HepG2 (cell line): ENCODE measurements around the gene MPC1. TPM values are rescaled to one million over a fixed set of nuclear protein-coding genes. Genes with fewer than 3 reads are reported as not detected.
"Not testable (repeated sequence)": the region's sequence is repeated elsewhere in the genome, so short reads cannot be mapped to it uniquely, and the experiment has no call there.

Experiments used
- ATAC-seq: fragments of 200-7000 bp; cut with Tn5 transposase; 3 replicates; pipeline ENCODE4 v1.9.1; 2020; ENCODE audit warnings: mild to moderate bottlenecking, moderate library complexity
- BruUV-seq: library from RNA; stranded (reverse); fragments of 400-500 nt; replicated peaks from 2 replicates; lab custom pipeline; 2021; lab: Mats Ljungman, UMichigan
- CTCF ChIA-PET: fragments of 300-600 bp; formaldehyde crosslinking; extraction: SDS; loops from one replicate; lab custom pipeline; 2021; ENCODE audit warnings: low total read pairs, inconsistent platforms, low intra/inter-chr PET ratio; lab: Yijun Ruan, JAX
- POLR2A ChIA-PET: fragments of 350-600 bp; sonication (Branson Sonifier 250); formaldehyde crosslinking; loops from one replicate; lab custom pipeline; 2020; ENCODE audit warnings: antibody characterized with exemption, inconsistent platforms; lab: Yijun Ruan, JAX
- DNase-seq: peaks from one replicate; pipeline ENCODE4 v3.0.0-alpha.2; 2015; ENCODE audit warnings: low spot score
- FAIRE-seq: peaks from 3 replicates; lab custom pipeline; 2011; peaks lifted over from hg19 to GRCh38; lab: Jason Lieb, UNC
- H2AFZ ChIP-seq: one replicate; pipeline ENCODE4 v1.6.1; 2011; ENCODE audit warnings: low read length, inconsistent platforms
- H3K27ac ChIP-seq: fragments of 300-600 bp; 3 replicates; pipeline ENCODE4 v1.8.0; 2011; ENCODE audit warnings: mixed run types, mild to moderate bottlenecking, mixed read lengths, low read length, inconsistent platforms; ENCODE audit not compliant: insufficient read depth; ENCODE audit errors: extremely low read length
- H3K27me3 ChIP-seq, 2 experiments: fragments of 200-600 bp in 1 of 2; 2 replicates in 1 of 2; 3 replicates in 1 of 2; pipeline versions ENCODE4 v1.6.0 to v1.8.0; 2011; ENCODE audit warnings: low read length in 2 of 2, mild to moderate bottlenecking in 2 of 2, moderate library complexity in 2 of 2, inconsistent platforms in 1 of 2; ENCODE audit not compliant: insufficient read depth in 2 of 2, control insufficient read depth in 1 of 2
- H3K36me3 ChIP-seq, 2 experiments: fragments of 200-600 bp in 1 of 2; replicated peaks in 1 of 2; 2 replicates in 1 of 2; 3 replicates in 1 of 2; pipeline versions ENCODE4 v1.5.1 to v1.8.0; 2011; ENCODE audit warnings: low read length in 2 of 2, inconsistent platforms in 1 of 2; ENCODE audit not compliant: insufficient read depth in 2 of 2, control insufficient read depth in 1 of 2
- H3K4me1 ChIP-seq: 2 replicates; pipeline ENCODE4 v1.5.1; 2012; ENCODE audit warnings: low read length, inconsistent platforms; ENCODE audit not compliant: insufficient read depth
- H3K4me2 ChIP-seq: 2 replicates; pipeline ENCODE4 v1.6.0; 2011; ENCODE audit warnings: low read depth, low read length, inconsistent platforms
- H3K4me3 ChIP-seq, 3 experiments: fragments of 200-600 bp in 1 of 3; sonication (generic), shearing (Covaris generic) in 1 of 3; replicated peaks in 1 of 3; 2 replicates each; pipeline ENCODE4 v1.5.1; 2011 to 2016; ENCODE audit warnings: low read length in 3 of 3, inconsistent platforms in 2 of 3, low read depth in 2 of 3, mild to moderate bottlenecking in 2 of 3, control low read depth in 1 of 3, mixed read lengths in 1 of 3; ENCODE audit not compliant: insufficient read depth in 1 of 3
- H3K79me2 ChIP-seq: one replicate; pipeline ENCODE4 v1.6.1; 2011; ENCODE audit warnings: low read length, inconsistent platforms; ENCODE audit not compliant: insufficient read depth
- H3K9ac ChIP-seq: 2 replicates; pipeline ENCODE4 v1.6.0; 2011; ENCODE audit warnings: mild to moderate bottlenecking, low read depth, low read length, inconsistent platforms; ENCODE audit not compliant: insufficient read depth
- H3K9me3 ChIP-seq: 2 replicates; pipeline ENCODE4 v1.5.1; 2012; ENCODE audit warnings: mild to moderate bottlenecking, low read length
- H4K20me1 ChIP-seq: 2 replicates; pipeline ENCODE4 v1.6.0; 2011; ENCODE audit warnings: inconsistent platforms, mild to moderate bottlenecking, low read length, moderate library complexity; ENCODE audit not compliant: insufficient read depth
- ATF7-NPFF ChIP-seq: sonication (generic); formaldehyde crosslinking; IDR thresholded peaks from 2 replicates; pipeline ENCODE4 v1.8.1; 2023; ENCODE audit warnings: mild to moderate bottlenecking, low read depth, missing genetic modification reagents, moderate library complexity
- SNAPC5 ChIP-seq: sonication (generic); formaldehyde crosslinking; IDR thresholded peaks from 2 replicates; pipeline ENCODE4 v1.8.1; 2023; ENCODE audit warnings: mild to moderate bottlenecking, missing genetic modification reagents, borderline replicate concordance
- TCF12 ChIP-seq, 2 experiments: fragments of 450-650 bp in 1 of 2; sonication (generic) in 1 of 2; formaldehyde crosslinking in 1 of 2; IDR thresholded peaks; 2 replicates each; pipeline versions ENCODE4 v1.6.1 to v1.8.0; 2017 to 2022; ENCODE audit warnings: antibody characterized with exemption in 1 of 2, mild to moderate bottlenecking in 1 of 2, missing genetic modification reagents in 1 of 2, moderate library complexity in 1 of 2
- THAP9 ChIP-seq: sonication (generic); formaldehyde crosslinking; IDR thresholded peaks from 2 replicates; pipeline ENCODE4; 2020; ENCODE audit warnings: missing genetic modification reagents, mild to moderate bottlenecking, borderline replicate concordance
- ZBTB4 ChIP-seq: sonication (generic); formaldehyde crosslinking; IDR thresholded peaks from 2 replicates; pipeline ENCODE4 v1.4.0; 2020; ENCODE audit warnings: missing genetic modification reagents, mild to moderate bottlenecking, borderline replicate concordance
- ZFP91 ChIP-seq: sonication (generic); formaldehyde crosslinking; IDR thresholded peaks from 2 replicates; pipeline ENCODE4 v1.9.0; 2022; ENCODE audit warnings: missing genetic modification reagents, mild to moderate bottlenecking, borderline replicate concordance
- ZMYM4 ChIP-seq: sonication (generic); formaldehyde crosslinking; IDR thresholded peaks from 2 replicates; pipeline ENCODE4 v1.8.1; 2023; ENCODE audit warnings: mild to moderate bottlenecking, missing genetic modification reagents
- ZNF136 ChIP-seq: sonication (generic); formaldehyde crosslinking; IDR thresholded peaks from 2 replicates; pipeline ENCODE4 v1.8.1; 2022; ENCODE audit warnings: low read depth, mild to moderate bottlenecking, moderate library complexity, missing genetic modification reagents
- ZNF44 ChIP-seq: sonication (generic); formaldehyde crosslinking; IDR thresholded peaks from 2 replicates; pipeline ENCODE4 v1.5.1; 2020; ENCODE audit warnings: mild to moderate bottlenecking, missing genetic modification reagents
- ZNF563 ChIP-seq: sonication (generic); formaldehyde crosslinking; IDR thresholded peaks from 2 replicates; pipeline ENCODE4 v1.8.0; 2022; ENCODE audit warnings: mild to moderate bottlenecking, moderate library complexity, missing genetic modification reagents
- ZNF709 ChIP-seq: sonication (generic); formaldehyde crosslinking; IDR thresholded peaks from 2 replicates; pipeline ENCODE4 v1.5.0; 2020; ENCODE audit warnings: mild to moderate bottlenecking, missing genetic modification reagents
- ZNF788 ChIP-seq: sonication (generic); formaldehyde crosslinking; IDR thresholded peaks from 2 replicates; pipeline ENCODE4 v1.5.0; 2020; ENCODE audit warnings: mild to moderate bottlenecking, missing genetic modification reagents, borderline replicate concordance
- ZSCAN21 ChIP-seq: sonication (generic); formaldehyde crosslinking; IDR thresholded peaks from 2 replicates; pipeline ENCODE4 v1.8.0; 2022; ENCODE audit warnings: mild to moderate bottlenecking, missing genetic modification reagents, moderate library complexity, borderline replicate concordance
- WGBS: methylation state at CpG from one replicate; pipeline ENCODE4 v1.1.6; 2017; ENCODE audit warnings: low lambda C conversion rate; 5-methylcytosine and 5-hydroxymethylcytosine counted together
- in situ Hi-C: cut with HindIII; loops from 2 replicates; pipeline ENCODE4 v1.10.0; 2017; ENCODE audit warnings: low pct_unique_long_range_greater_than_20kb; ENCODE audit not compliant: extremely low pct_ligation_motif_present
- intact Hi-C: fragments of 100-400 bp; cut with micrococcal nuclease; formaldehyde crosslinking; loops from one replicate; pipeline ENCODE4 v1.10.0; 2022; ENCODE audit not compliant: unreplicated experiment
- polyA plus RNA-seq, 8 experiments: library from polyadenylated mRNA; depleted of rRNA in 3 of 8; stranded (reverse) in 7 of 8; unstranded in 1 of 8; fragments of >200 nt; fragmentation: Illumina TruSeq in 4 of 8; extraction: Trizol in 4 of 8; gene quantifications; 2 replicates each; pipeline versions ENCODE4 v1.2.1 to v1.2.3, GENCODE V29; 2011 to 2016; ENCODE audit warnings: low read depth in 4 of 8, missing spikeins in 1 of 8, mixed read lengths in 1 of 8; ENCODE audit not compliant: insufficient read depth in 1 of 8
- total RNA-seq, 5 experiments: library from RNA; depleted of rRNA; stranded (reverse); fragments of >200 nt; fragmentation: Illumina TruSeq; extraction: Trizol; gene quantifications; 2 replicates each; pipeline ENCODE4 v1.2.3, GENCODE V29; 2016; ENCODE audit warnings: low read depth in 1 of 5

The MPC1 gene
- total and polyA plus RNA-seq, 2 of the 13 experiments (the other 11 are each of a cell fraction or from before 2014, with no cell fraction given) = 189 to 214 TPM

DNA sequence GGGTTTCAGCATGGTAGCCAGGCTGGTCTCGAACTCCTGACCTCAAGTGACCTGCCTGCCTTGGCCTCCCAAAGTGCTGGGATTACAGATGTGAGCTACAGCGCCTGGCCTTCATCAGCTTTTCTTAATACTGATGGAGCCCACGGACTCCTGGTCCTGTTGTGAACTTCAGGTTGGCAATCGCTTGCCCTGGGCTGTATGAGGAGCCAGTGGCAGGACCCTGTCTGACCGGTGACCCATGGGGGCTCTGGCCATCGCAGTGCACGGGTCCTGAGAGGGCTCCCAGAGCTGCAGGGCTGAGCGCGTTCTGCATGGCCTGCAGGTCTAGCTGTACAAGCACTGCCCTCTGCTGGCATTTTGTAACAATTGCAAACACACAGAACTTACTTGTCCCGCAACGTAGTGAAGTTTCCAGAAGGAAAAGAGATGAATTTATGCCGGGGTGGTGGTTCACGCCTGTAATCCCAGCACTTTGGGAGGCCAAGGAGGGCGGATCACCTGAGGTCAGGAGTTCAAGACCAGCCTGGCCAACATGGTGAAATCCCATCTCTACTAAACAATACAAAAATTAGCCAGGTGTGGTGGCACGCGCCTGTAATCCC is 18.0 kb upstream of the MPC1 start:
- BruUV-seq; H3K27ac ChIP-seq; H3K9ac ChIP-seq; H3K9me3 ChIP-seq; H3K79me2 ChIP-seq; H2AFZ ChIP-seq; H4K20me1 ChIP-seq; H3K36me3 ChIP-seq; TF ChIP-seq TCF12 (IDR thresholded peaks at IDR 0.05): not testable (repeated sequence)
- H3K27me3 ChIP-seq = peaks cover 0 to 21% of the 10 kb centered on the region in 2 experiments; a peak in 4 of 5 replicates
- ATAC-seq (peak; percentile 87), FAIRE-seq (peak; percentile 78), DNase-seq (peak; percentile 83)
- peaks cover 47% of the 10 kb centered on the region for H3K4me1 ChIP-seq
- in situ Hi-C loops = loop anchor here (5.0 kb wide), 1 partner anchor 123 kb away; no protein-coding TSS in a partner anchor
- peak overlapping the region in 2 of 3 experiments; percentile 29 to 63; a peak in 4 of 6 replicates for H3K4me3 ChIP-seq
- CTCF ChIA-PET = interaction anchor here (1.0 to 4.1 kb wide), 6 partner anchors 13 to 125 kb away, joined by 3 to 52 read pairs (median 12); partner anchors contain the start of gene MPC1
- POLR2A ChIA-PET = interaction anchor here (0.7 to 4.0 kb wide), 7 partner anchors 12 to 83 kb away, joined by 3 to 36 read pairs (median 8); partner anchors contain the start of genes MPC1 and SFT2D1
- 18% methylated on average over 14 of the region's 16 CpGs for WGBS
- H3K4me2 ChIP-seq = peak overlapping the region; percentile 79
- intact Hi-C loops = loop anchor here (1.0 to 2.0 kb wide), 5 partner anchors 18 to 243 kb away; partner anchors contain the start of gene MPC1
- peak; percentile 28; the same call in 1 of the 2 replicates for TF ChIP-seq ZBTB4 (CRISPR knock-in tag)
- TF ChIP-seq ZNF136 (CRISPR knock-in tag) = peak; percentile 85; the same call in 1 of the 2 replicates
- TF ChIP-seq ZNF709 (CRISPR knock-in tag) = peak; percentile 29; the same call in 1 of the 2 replicates
- peak; percentile 68 for TF ChIP-seq ATF7-NPFF
- peak; percentile 37; the same call in 1 of the 2 replicates for TF ChIP-seq ZNF788 (CRISPR knock-in tag)
- TF ChIP-seq THAP9 (CRISPR knock-in tag) = peak; percentile 57; the same call in 1 of the 2 replicates
- 0 out of 2 replicates have a peak, but pooled peaks have one; percentile 45 for TF ChIP-seq ZNF44
- TF ChIP-seq ZNF563 (CRISPR knock-in tag) = 0 out of 2 replicates have a peak, but pooled peaks have one; percentile 20
- 0 out of 2 replicates have a peak, but pooled peaks have one; percentile 57 for TF ChIP-seq SNAPC5 (CRISPR knock-in tag)
- TF ChIP-seq ZSCAN21 (CRISPR knock-in tag) = peak; percentile 63; the same call in 1 of the 2 replicates
- peak; percentile 78; the same call in 1 of the 2 replicates for TF ChIP-seq ZFP91 (CRISPR knock-in tag)
- peak; percentile 69; the same call in 1 of the 2 replicates for TF ChIP-seq TCF12 (CRISPR knock-in tag; IDR thresholded peaks at IDR 0.05)
- peak; percentile 81 for TF ChIP-seq ZMYM4 (CRISPR knock-in tag)
